ENCODE results near the gene MTA1.
A peak's percentile ranks its signal among the peaks of the same experiment; 100 is the strongest.

Gene MTA1

DNA sequence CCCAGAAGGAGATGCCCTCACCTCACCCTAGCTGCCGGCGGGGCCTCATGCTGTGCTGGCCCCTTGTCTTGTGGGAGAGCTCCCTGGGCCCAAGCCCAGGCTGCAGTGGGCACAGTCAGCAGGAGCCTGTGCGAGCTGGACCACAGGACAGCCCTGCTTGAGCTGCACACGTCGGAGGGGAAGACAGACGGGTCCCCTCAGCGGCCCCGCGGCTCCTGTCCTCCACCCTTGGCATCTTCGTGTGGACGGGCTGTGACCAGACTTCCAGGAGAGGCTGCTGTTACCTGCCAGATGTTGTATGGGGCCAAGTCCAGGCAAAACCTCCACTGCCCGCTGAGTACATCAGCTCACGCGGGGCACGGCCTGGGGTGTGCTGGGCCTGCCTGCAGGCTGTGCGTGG is 30.7 kb upstream of the MTA1 start:
- Histone ChIP-seq H3K27ac (peak overlapping the region; percentile 85; the same call in 1 of the 2 replicates), H3K9me3 (ENCODE audit: severe bottlenecking) (no peaks in the 10 kb centered on the region)

DNA sequence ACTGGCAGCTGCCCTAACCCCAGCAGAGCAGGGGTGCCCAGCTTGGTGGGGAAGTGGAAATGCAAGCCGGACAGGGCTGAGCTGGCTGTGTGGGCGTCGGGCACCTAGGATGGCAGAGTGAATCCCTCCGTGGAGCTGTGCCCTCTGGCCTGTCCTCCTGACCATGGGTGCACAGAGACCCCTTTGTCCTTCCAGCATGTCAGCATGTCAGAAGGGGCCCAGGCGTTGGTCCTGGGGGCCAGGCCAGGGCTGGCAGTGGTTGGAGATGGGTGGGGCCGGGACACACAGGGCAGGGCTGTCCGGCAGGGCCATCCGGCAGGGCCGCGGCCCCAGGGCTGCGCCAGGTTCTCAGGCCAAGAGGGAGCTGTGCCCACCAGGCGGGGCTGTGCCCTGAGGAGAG is 30.1 kb upstream of the MTA1 start:
- Histone ChIP-seq H3K4me3 (ENCODE audit: low read depth, low read length) (no peak overlapping the region), H3K27me3 (ENCODE audit: insufficient read depth, low read depth, severe bottlenecking) (no peaks in the 10 kb centered on the region), H3K27ac (peak overlapping the region; percentile 85), H3K36me3 (peaks cover under 1% of the 10 kb centered on the region; the same call in 1 of the 2 replicates), H3K9me3 (ENCODE audit: severe bottlenecking) (no peaks in the 10 kb centered on the region)
- DNase-seq: no peak
- TF ChIP-seq, protein P1, sequence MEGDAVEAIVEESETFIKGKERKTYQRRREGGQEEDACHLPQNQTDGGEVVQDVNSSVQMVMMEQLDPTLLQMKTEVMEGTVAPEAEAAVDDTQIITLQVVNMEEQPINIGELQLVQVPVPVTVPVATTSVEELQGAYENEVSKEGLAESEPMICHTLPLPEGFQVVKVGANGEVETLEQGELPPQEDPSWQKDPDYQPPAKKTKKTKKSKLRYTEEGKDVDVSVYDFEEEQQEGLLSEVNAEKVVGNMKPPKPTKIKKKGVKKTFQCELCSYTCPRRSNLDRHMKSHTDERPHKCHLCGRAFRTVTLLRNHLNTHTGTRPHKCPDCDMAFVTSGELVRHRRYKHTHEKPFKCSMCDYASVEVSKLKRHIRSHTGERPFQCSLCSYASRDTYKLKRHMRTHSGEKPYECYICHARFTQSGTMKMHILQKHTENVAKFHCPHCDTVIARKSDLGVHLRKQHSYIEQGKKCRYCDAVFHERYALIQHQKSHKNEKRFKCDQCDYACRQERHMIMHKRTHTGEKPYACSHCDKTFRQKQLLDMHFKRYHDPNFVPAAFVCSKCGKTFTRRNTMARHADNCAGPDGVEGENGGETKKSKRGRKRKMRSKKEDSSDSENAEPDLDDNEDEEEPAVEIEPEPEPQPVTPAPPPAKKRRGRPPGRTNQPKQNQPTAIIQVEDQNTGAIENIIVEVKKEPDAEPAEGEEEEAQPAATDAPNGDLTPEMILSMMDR (IDR thresholded peaks at IDR 0.05; ENCODE audit: low read depth, low read length): no peak

More for the DNA sequence above, 30.7 kb upstream of the MTA1 start:
- H3K36me3 ChIP-seq: no peaks in the 10 kb centered on the region; the same call in 1 of the 2 replicates
- no peak overlapping the region for H3K4me3 ChIP-seq (ENCODE audit: low read depth, low read length)
- no peak for DNase-seq
- TF ChIP-seq, protein P1 (IDR thresholded peaks at IDR 0.05; ENCODE audit: low read depth, low read length): no peak
- no peaks in the 10 kb centered on the region for H3K27me3 ChIP-seq (ENCODE audit: insufficient read depth, low read depth, severe bottlenecking)

DNA sequence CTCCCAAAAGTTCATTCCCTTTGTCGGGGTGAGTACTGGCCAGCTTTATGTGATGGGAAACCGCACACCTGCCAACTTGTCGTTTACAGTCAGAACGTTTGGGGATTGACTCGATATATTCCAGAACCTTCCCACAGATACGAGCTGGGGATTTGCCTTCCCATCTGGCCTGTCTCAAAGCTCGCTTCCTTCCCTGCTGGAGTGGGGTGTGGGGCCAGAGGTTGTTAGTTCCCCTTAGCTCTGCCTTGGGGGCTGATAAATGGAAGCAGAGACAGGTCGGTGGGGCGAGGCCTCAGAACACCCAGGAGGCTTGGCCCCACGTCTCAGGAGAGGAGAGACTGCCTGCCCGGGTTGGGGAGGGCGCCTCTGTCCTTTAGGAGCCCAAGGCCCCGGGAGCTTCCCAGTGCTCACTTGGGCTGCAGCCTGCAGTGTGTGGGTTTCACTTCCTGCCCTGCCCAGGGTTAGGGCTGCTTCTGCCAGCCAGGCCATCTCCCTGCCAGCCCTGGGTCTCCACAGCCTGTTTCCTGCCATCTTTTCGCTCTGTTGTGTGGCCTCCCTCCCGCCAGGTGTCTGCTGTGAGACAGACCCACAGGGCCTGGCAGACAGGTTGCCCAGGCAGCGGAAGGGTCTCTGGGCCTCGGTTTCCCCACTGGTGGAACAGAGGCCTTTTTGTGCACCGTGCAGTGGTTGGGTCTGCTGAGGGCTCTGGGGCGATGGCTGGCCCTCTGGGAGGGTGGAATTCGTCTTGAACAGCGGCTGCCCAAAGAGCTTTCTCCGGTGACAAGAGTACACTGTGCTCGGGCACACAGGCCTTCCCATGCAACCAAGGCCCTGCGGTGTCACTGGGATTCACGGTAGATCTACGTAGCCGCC is 29.4 kb upstream of the MTA1 start:
- peak overlapping the region; percentile 85 for H3K27ac ChIP-seq
- DNase-seq: no peak
- H3K9me3 ChIP-seq (ENCODE audit: severe bottlenecking): no peaks in the 10 kb centered on the region
- no peaks in the 10 kb centered on the region for H3K27me3 ChIP-seq (ENCODE audit: insufficient read depth, low read depth, severe bottlenecking)
- H3K4me3 ChIP-seq (ENCODE audit: low read depth, low read length): no peak overlapping the region
- peaks cover 5% of the 10 kb centered on the region; the same call in 1 of the 2 replicates for H3K36me3 ChIP-seq
- TF ChIP-seq, protein P1 (IDR thresholded peaks at IDR 0.05; ENCODE audit: low read depth, low read length): no peak

DNA sequence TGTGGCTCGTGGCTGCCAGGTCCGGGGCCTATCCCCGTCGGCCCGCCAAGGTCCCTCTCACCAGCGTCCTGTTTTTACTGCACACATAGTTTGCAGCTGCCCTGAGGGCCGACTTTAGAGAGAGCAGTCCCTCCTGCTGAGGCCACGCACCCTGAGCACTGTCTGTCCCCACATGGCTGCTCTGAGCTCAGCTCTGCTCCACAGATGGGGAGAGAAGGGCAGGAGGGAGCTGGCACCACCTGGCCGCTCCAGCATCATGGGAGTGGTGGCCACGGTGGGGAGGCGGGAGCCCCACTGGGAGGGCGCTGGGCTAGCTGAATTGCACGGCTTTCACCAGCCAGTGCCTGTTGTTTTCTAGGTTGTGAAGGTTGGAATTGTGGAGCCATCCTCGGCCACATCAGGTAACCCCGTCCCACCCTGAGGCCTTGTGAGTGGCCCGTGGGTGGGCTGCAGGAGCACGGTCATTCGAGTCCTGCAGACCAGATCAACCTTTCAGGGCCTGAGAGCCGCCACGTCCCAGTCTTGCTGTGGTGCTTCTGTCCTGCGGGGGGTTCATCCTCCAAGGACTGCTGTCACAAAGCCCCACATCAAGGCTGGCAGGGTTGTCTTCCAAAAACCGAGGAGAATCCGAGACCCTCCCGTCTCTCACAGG is 28.7 kb upstream of the MTA1 start:
- TF ChIP-seq, protein P1 (IDR thresholded peaks at IDR 0.05; ENCODE audit: low read depth, low read length): no peak
- Histone ChIP-seq H3K27me3 (ENCODE audit: insufficient read depth, low read depth, severe bottlenecking) (no peaks in the 10 kb centered on the region), H3K36me3 (peaks cover 5% of the 10 kb centered on the region; the same call in 1 of the 2 replicates), H3K9me3 (ENCODE audit: severe bottlenecking) (no peaks in the 10 kb centered on the region), H3K27ac (peak overlapping the region; percentile 85), H3K4me3 (ENCODE audit: low read depth, low read length) (no peak overlapping the region)
- no peak for DNase-seq

DNA sequence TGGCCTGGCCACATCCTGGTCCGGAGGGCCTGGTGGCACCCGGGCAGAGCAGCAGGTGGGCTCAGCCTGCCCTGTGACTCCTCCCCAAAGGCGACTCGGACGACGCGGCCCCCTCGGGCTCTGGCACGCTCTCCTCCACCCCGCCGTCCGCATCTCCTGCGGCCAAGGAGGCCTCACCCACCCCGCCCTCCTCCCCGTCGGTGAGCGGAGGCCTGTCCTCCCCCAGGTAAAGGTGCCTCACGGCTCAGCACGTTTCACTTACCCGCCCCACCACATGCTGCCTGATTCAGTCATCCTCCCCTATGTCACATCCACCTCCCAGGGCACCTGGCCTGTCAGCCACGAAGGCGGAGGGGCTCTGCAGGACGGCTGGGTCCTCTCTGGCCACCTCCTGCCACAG is 28.1 kb upstream of the MTA1 start:
- DNase-seq: no peak
- H3K4me3 ChIP-seq (ENCODE audit: low read depth, low read length): no peak overlapping the region
- peak overlapping the region; percentile 85 for H3K27ac ChIP-seq
- no peaks in the 10 kb centered on the region for H3K9me3 ChIP-seq (ENCODE audit: severe bottlenecking)
- TF ChIP-seq, protein P1 (IDR thresholded peaks at IDR 0.05; ENCODE audit: low read depth, low read length): no peak
- H3K36me3 ChIP-seq: peaks cover 5% of the 10 kb centered on the region; the same call in 1 of the 2 replicates
- H3K27me3 ChIP-seq (ENCODE audit: insufficient read depth, low read depth, severe bottlenecking): no peaks in the 10 kb centered on the region

Data from WERI-Rb-1 (cell line).